RWPE1 (cell line): ENCODE results near the gene PRRX1.

Source experiments
- CTCF ChIA-PET: fragments of 350-600 bp; sonication (Branson Sonifier 250); formaldehyde crosslinking; extraction: SDS; loops from one replicate; lab custom pipeline; 2021; lab: Yijun Ruan, JAX
- POLR2A ChIA-PET: fragments of 400-600 bp; formaldehyde crosslinking; extraction: SDS; loops from one replicate; lab custom pipeline; 2020; ENCODE audit warnings: antibody characterized with exemption; ENCODE audit not compliant: low non-redundant PET; lab: Yijun Ruan, JAX
- DNase-seq: peaks from one replicate; pipeline ENCODE4 v3.0.0; 2012; ENCODE audit warnings: low spot score
- H3K27ac ChIP-seq: fragments of 450-650 bp; 2 replicates; pipeline ENCODE4 v1.5.1; 2017
- CTCF ChIP-seq: fragments of 450-650 bp; conservative IDR thresholded peaks from 2 replicates; pipeline ENCODE4 v1.5.1; 2017; ENCODE audit warnings: low read depth, mild to moderate bottlenecking

The PRRX1 gene

GRCh38 chr1:170664093-170664827 is at the start of gene PRRX1:
Gene PRRX1 (plus strand): TSS chr1:170664131. CDS start chr1:170664219, 88 bp downstream.
- POLR2A ChIA-PET: no interaction called here
- CTCF ChIA-PET: interaction anchor here (0.7 kb wide), 1 partner anchor 26 kb away, joined by 5 read pairs; no protein-coding TSS in a partner anchor
- no peak for TF ChIP-seq CTCF
- peak; percentile 24 for DNase-seq
- no peak within 1 kb of the TSS for H3K27ac ChIP-seq

GRCh38 chr1:170617591-170618330 is 46.2 kb upstream of the PRRX1 start:
- POLR2A ChIA-PET: no interaction called here

GRCh38 chr1:170618421-170618820 is 45.5 kb upstream of the PRRX1 start:
- DNase-seq: no peak
- ChIA-PET POLR2A (no interaction called here), CTCF (no interaction called here)
- TF ChIP-seq CTCF: no peak
- no peak overlapping the region for H3K27ac ChIP-seq

More at GRCh38 chr1:170617591-170618330, 46.2 kb upstream of the PRRX1 start:
- H3K27ac ChIP-seq: no peak overlapping the region
- no peak for DNase-seq
- no peak for TF ChIP-seq CTCF
- CTCF ChIA-PET: no interaction called here

GRCh38 chr1:170619241-170620028 is 44.5 kb upstream of the PRRX1 start:
- ChIA-PET POLR2A (no interaction called here), CTCF (no interaction called here)
- no peak for DNase-seq
- no peak for TF ChIP-seq CTCF
- H3K27ac ChIP-seq: no peak overlapping the region

- no peak overlapping the region for H3K27ac ChIP-seq
- DNase-seq: no peak
- no peak for TF ChIP-seq CTCF
- CTCF ChIA-PET: no interaction called here
- POLR2A ChIA-PET: no interaction called here
These were observed 43.8 kb upstream of the PRRX1 start for GRCh38 chr1:170620164-170620563.

GRCh38 chr1:170623171-170623570 is 40.8 kb upstream of the PRRX1 start:
- DNase-seq: peak; percentile 26
- no peak for TF ChIP-seq CTCF
- CTCF ChIA-PET: interaction anchor here (0.6 kb wide), 1 partner anchor 1098 kb away, joined by 3 read pairs; no protein-coding TSS in a partner anchor
- POLR2A ChIA-PET: no interaction called here
- H3K27ac ChIP-seq: no peak overlapping the region
